GM20000 (cell line): ENCODE data around the gene GPR65.

ENCODE experiments used
- DNase-seq: peaks from one replicate; pipeline ENCODE4 v3.0.0; 2012; ENCODE audit warnings: low spot score
- TF ChIP-seq, protein P1 (sequence below): IDR thresholded peaks from 2 replicates; pipeline ENCODE4 v1.5.1; 2012; ENCODE audit warnings: mild to moderate bottlenecking, control low read depth; ENCODE audit errors: extremely low read depth, missing control alignments

GPR65 gene

GRCh38 chr14:87975636-87976035, 29.3 kb upstream of the GPR65 start:
- no peak for DNase-seq
- TF ChIP-seq, protein P1, sequence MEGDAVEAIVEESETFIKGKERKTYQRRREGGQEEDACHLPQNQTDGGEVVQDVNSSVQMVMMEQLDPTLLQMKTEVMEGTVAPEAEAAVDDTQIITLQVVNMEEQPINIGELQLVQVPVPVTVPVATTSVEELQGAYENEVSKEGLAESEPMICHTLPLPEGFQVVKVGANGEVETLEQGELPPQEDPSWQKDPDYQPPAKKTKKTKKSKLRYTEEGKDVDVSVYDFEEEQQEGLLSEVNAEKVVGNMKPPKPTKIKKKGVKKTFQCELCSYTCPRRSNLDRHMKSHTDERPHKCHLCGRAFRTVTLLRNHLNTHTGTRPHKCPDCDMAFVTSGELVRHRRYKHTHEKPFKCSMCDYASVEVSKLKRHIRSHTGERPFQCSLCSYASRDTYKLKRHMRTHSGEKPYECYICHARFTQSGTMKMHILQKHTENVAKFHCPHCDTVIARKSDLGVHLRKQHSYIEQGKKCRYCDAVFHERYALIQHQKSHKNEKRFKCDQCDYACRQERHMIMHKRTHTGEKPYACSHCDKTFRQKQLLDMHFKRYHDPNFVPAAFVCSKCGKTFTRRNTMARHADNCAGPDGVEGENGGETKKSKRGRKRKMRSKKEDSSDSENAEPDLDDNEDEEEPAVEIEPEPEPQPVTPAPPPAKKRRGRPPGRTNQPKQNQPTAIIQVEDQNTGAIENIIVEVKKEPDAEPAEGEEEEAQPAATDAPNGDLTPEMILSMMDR: no peak

- TF ChIP-seq, protein P1: no peak
- DNase-seq: no peak
These were observed 25.2 kb upstream of the GPR65 start for GRCh38 chr14:87979689-87980088.

- no peak for DNase-seq
- TF ChIP-seq, protein P1: no peak
These were observed 15.5 kb upstream of the GPR65 start for GRCh38 chr14:87989221-87989955.

GRCh38 chr14:87989956-87990299, 15.0 kb upstream of the GPR65 start:
- DNase-seq: no peak
- TF ChIP-seq, protein P1: no peak

GRCh38 chr14:87990682-87991081, 14.3 kb upstream of the GPR65 start:
- no peak for DNase-seq
- TF ChIP-seq, protein P1: no peak

- peak; percentile 37 for DNase-seq
- TF ChIP-seq, protein P1: no peak
These were observed 12.6 kb upstream of the GPR65 start for GRCh38 chr14:87992346-87992717.

DNA sequence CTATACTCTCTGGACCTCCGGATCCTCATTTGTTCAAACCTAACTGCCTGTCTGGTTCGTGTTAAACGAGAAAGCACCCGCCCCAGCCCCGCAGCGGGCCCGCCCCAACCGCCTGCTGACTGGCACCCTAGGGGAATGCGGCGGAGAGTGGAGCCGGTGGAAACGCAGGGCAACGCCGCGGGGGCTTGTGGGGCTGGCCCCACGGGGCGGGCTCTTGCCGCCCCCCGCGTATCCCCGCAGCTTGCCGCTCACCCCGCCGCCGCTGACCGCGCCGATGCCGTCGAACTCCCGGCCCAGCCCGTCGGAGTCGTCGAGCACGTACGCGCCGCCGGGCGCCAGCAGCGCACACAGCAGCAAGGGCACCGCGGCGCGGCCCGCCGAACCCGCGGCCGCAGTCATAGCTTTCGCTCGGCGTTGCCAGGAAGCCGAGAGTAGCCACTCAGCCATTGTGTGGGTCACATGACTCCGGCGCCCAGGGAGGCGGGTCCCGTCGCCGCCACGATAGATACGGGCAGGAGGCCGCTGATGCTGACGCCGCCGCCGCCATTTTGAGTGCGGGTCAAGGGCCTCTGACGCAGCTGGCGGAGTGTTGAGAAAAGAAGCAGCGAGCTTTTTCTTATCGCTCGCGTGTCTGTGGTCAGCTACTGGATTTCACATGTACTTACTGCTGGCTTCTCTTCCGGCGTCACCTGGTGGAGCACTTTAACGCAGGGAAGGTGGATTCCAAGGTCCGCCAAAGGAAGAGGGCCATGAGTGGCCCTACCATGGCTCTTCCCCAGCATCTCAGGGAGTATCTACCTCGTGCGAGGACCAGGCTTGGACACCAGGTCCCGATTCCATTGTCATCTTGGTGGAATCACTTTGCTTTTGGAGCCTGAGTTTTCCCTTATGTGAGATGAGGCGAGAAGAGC, 12.0 kb upstream of the GPR65 start, which contains the start of gene GALC:
TSS of gene GALC (minus strand) at position 465 of the 911 bp plus-strand sequence. CDS start at position 447, 18 bp downstream.
- TF ChIP-seq, protein P1: no peak
- peak; percentile 93 for DNase-seq
